Cardiac septum (tissue), 1 donor: ENCODE measurements around the gene FZD8. TPM values are rescaled to one million over a fixed set of nuclear protein-coding genes. Genes with fewer than 3 reads are reported as not detected.

Experiments
- DNase-seq: peaks from one replicate; pipeline ENCODE4 v3.0.0-alpha.2; 2020; ENCODE audit warnings: low spot score
- intact Hi-C: fragments of 100-400 bp; cut with DNase I; formaldehyde crosslinking; loops from one replicate; pipeline ENCODE4 v1.14.0; 2022
- total RNA-seq: library from RNA; stranded (reverse); fragmentation: NEBNext Ultra II Directional; extraction: Animal tissue kit (Norgen Biotek cat#: 25700); gene quantifications from one replicate; pipeline ENCODE4 v1.2.1, GENCODE V29; 2021
- donor health status: DM: no; HTN: no; CAD: no.

Gene FZD8
- total RNA-seq, 1 donor from 2014 or later = 7.7 TPM

- intact Hi-C loops = loop anchor here (5.0 to 10.0 kb wide), 4 partner anchors 191 to 849 kb away; no protein-coding TSS in a partner anchor
- DNase-seq = peak; percentile 84
These were observed 1.3 kb upstream of the FZD8 start for GRCh38 chr10:35643151-35644049.

- DNase-seq = no peak
These were observed 658 bp upstream of the FZD8 start for GRCh38 chr10:35642793-35643114.

GRCh38 chr10:35641676-35642034, 441 bp downstream of the FZD8 start:
- no peak for DNase-seq
- intact Hi-C loops = loop anchor here (5.0 to 10.0 kb wide), 4 partner anchors 189 to 851 kb away; no protein-coding TSS in a partner anchor

More at GRCh38 chr10:35642793-35643114, 658 bp upstream of the FZD8 start:
- intact Hi-C loops = loop anchor here (5.0 to 10.0 kb wide), 4 partner anchors 190 to 850 kb away; no protein-coding TSS in a partner anchor

GRCh38 chr10:35640951-35641675, 983 bp downstream of the FZD8 start:
- no peak for DNase-seq
- intact Hi-C loops = loop anchor here (5.0 to 10.0 kb wide), 4 partner anchors 189 to 851 kb away; no protein-coding TSS in a partner anchor

- DNase-seq = no peak
- intact Hi-C loops = loop anchor here (5.0 to 10.0 kb wide), 4 partner anchors 188 to 852 kb away; no protein-coding TSS in a partner anchor
These were observed 1.6 kb downstream of the FZD8 start for GRCh38 chr10:35640474-35640873.

GRCh38 chr10:35639728-35640401, 2.2 kb downstream of the FZD8 start:
- DNase-seq = no peak
- intact Hi-C loops = loop anchor here (5.0 to 10.0 kb wide), 5 partner anchors 188 to 1237 kb away; no protein-coding TSS in a partner anchor

- DNase-seq = no peak
- intact Hi-C loops = loop anchor here (5.0 kb wide), 1 partner anchor 1238 kb away; no protein-coding TSS in a partner anchor
These were observed 2.9 kb downstream of the FZD8 start for GRCh38 chr10:35639021-35639727.

GRCh38 chr10:35638101-35638500, 4.0 kb downstream of the FZD8 start:
- intact Hi-C loops = loop anchor here (5.0 kb wide), 1 partner anchor 1239 kb away; no protein-coding TSS in a partner anchor
- no peak for DNase-seq

- DNase-seq = no peak
- intact Hi-C loops = loop anchor here (5.0 kb wide), 1 partner anchor 1240 kb away; no protein-coding TSS in a partner anchor
These were observed 4.6 kb downstream of the FZD8 start for GRCh38 chr10:35637462-35637861.

GRCh38 chr10:35636956-35637355, 5.1 kb downstream of the FZD8 start:
- intact Hi-C loops = loop anchor here (5.0 kb wide), 1 partner anchor 1240 kb away; no protein-coding TSS in a partner anchor
- no peak for DNase-seq

GRCh38 chr10:35635576-35635975, 6.5 kb downstream of the FZD8 start:
- intact Hi-C loops = loop anchor here (2.0 to 5.0 kb wide), 2 partner anchors 1143 to 1242 kb away; no protein-coding TSS in a partner anchor
- DNase-seq = no peak

GRCh38 chr10:35633006-35633980, 8.8 kb downstream of the FZD8 start:
- intact Hi-C loops = no loop called here
- DNase-seq = peak; percentile 51

GRCh38 chr10:35632027-35632426, 10.1 kb downstream of the FZD8 start:
- intact Hi-C loops = no loop called here
- no peak for DNase-seq

GRCh38 chr10:35631404-35631803, 10.7 kb downstream of the FZD8 start:
- DNase-seq = no peak
- intact Hi-C loops = no loop called here

- DNase-seq = no peak
- intact Hi-C loops = no loop called here
These were observed 15.1 kb downstream of the FZD8 start for GRCh38 chr10:35626971-35627507.

- no peak for DNase-seq
- intact Hi-C loops = no loop called here
These were observed 27.8 kb downstream of the FZD8 start for GRCh38 chr10:35614312-35614711.

- intact Hi-C loops = no loop called here
- no peak for DNase-seq
These were observed 28.4 kb downstream of the FZD8 start for GRCh38 chr10:35613597-35614226.
